ENCODE measurements around the gene MAU2.

MAU2 gene

GRCh38 chr19:19297759-19298158, 22.9 kb upstream of the MAU2 start:
- no peak overlapping the region for H3K4me2 ChIP-seq (ENCODE audit: low read length)
- H3K9ac ChIP-seq, result no peak overlapping the region
- H3K79me2 ChIP-seq, result peaks cover 3% of the 10 kb centered on the region
- TF ChIP-seq CTCF (IDR thresholded peaks at IDR 0.05), result no peak
- H3K4me3 ChIP-seq (ENCODE audit: low read depth, low read length), result no peak overlapping the region
- no peaks in the 10 kb centered on the region for H3K27me3 ChIP-seq (ENCODE audit: control insufficient read depth, insufficient read depth, low read length)
- H3K9me3 ChIP-seq (ENCODE audit: control insufficient read depth, low read length), result no peaks in the 10 kb centered on the region
- H3K4me1 ChIP-seq, result no peaks in the 10 kb centered on the region
- H2AFZ ChIP-seq, result no peak overlapping the region
- H3K36me3 ChIP-seq (ENCODE audit: control insufficient read depth, insufficient read depth, low read length), result no peaks in the 10 kb centered on the region
- H3K27ac ChIP-seq, result no peak overlapping the region

- no peak overlapping the region for H3K9ac ChIP-seq
- no peaks in the 10 kb centered on the region for H3K4me1 ChIP-seq
- no peaks in the 10 kb centered on the region for H3K36me3 ChIP-seq (ENCODE audit: control insufficient read depth, insufficient read depth, low read length)
- no peak overlapping the region for H3K4me3 ChIP-seq (ENCODE audit: low read depth, low read length)
- H3K27ac ChIP-seq, result no peak overlapping the region
- no peaks in the 10 kb centered on the region for H3K9me3 ChIP-seq (ENCODE audit: control insufficient read depth, low read length)
- no peak for TF ChIP-seq CTCF (IDR thresholded peaks at IDR 0.05)
- no peak overlapping the region for H3K4me2 ChIP-seq (ENCODE audit: low read length)
- H2AFZ ChIP-seq, result no peak overlapping the region
- no peaks in the 10 kb centered on the region for H3K79me2 ChIP-seq
- no peaks in the 10 kb centered on the region for H3K27me3 ChIP-seq (ENCODE audit: control insufficient read depth, insufficient read depth, low read length)
Measured at GRCh38 chr19:19300613-19301012, 20.0 kb upstream of the MAU2 start.

- Histone ChIP-seq H3K79me2 (peaks cover 3% of the 10 kb centered on the region), H3K4me3 (ENCODE audit: low read depth, low read length) (no peak overlapping the region), H3K27me3 (ENCODE audit: control insufficient read depth, insufficient read depth, low read length) (no peaks in the 10 kb centered on the region), H3K4me2 (ENCODE audit: low read length) (no peak overlapping the region), H3K4me1 (no peaks in the 10 kb centered on the region), H3K36me3 (ENCODE audit: control insufficient read depth, insufficient read depth, low read length) (no peaks in the 10 kb centered on the region), H3K9ac (no peak overlapping the region), H3K27ac (no peak overlapping the region), H2AFZ (no peak overlapping the region), H3K9me3 (ENCODE audit: control insufficient read depth, low read length) (no peaks in the 10 kb centered on the region)
- no peak for TF ChIP-seq CTCF (IDR thresholded peaks at IDR 0.05)
Measured at GRCh38 chr19:19303411-19303810, 17.2 kb upstream of the MAU2 start.

GRCh38 chr19:19304186-19304965, 16.3 kb upstream of the MAU2 start:
- no peak overlapping the region for H3K4me3 ChIP-seq (ENCODE audit: low read depth, low read length)
- H2AFZ ChIP-seq, result no peak overlapping the region
- H3K4me1 ChIP-seq, result no peaks in the 10 kb centered on the region
- TF ChIP-seq CTCF (IDR thresholded peaks at IDR 0.05), result no peak
- H3K27ac ChIP-seq, result no peak overlapping the region
- H3K27me3 ChIP-seq (ENCODE audit: control insufficient read depth, insufficient read depth, low read length), result no peaks in the 10 kb centered on the region
- no peak overlapping the region for H3K4me2 ChIP-seq (ENCODE audit: low read length)
- no peaks in the 10 kb centered on the region for H3K36me3 ChIP-seq (ENCODE audit: control insufficient read depth, insufficient read depth, low read length)
- H3K9ac ChIP-seq, result no peak overlapping the region
- no peaks in the 10 kb centered on the region for H3K9me3 ChIP-seq (ENCODE audit: control insufficient read depth, low read length)
- H3K79me2 ChIP-seq, result peaks cover 8% of the 10 kb centered on the region

- H3K27ac ChIP-seq, result no peak overlapping the region
- no peak for TF ChIP-seq CTCF (IDR thresholded peaks at IDR 0.05)
- peaks cover 11% of the 10 kb centered on the region for H3K79me2 ChIP-seq
- H3K36me3 ChIP-seq (ENCODE audit: control insufficient read depth, insufficient read depth, low read length), result no peaks in the 10 kb centered on the region
- no peak overlapping the region for H3K4me2 ChIP-seq (ENCODE audit: low read length)
- no peak overlapping the region for H3K9ac ChIP-seq
- no peaks in the 10 kb centered on the region for H3K27me3 ChIP-seq (ENCODE audit: control insufficient read depth, insufficient read depth, low read length)
- H2AFZ ChIP-seq, result no peak overlapping the region
- no peaks in the 10 kb centered on the region for H3K4me1 ChIP-seq
- no peaks in the 10 kb centered on the region for H3K9me3 ChIP-seq (ENCODE audit: control insufficient read depth, low read length)
- no peak overlapping the region for H3K4me3 ChIP-seq (ENCODE audit: low read depth, low read length)
Measured at GRCh38 chr19:19305066-19305465, 15.6 kb upstream of the MAU2 start.
